GM18907 (cell line): Measurements from ENCODE around the gene COPS3.

Experiments used
- ATAC-seq: cut with Tn5 transposase; IDR thresholded peaks from one replicate; pipeline ENCODE4 v1.9.1; 2021; ENCODE audit warnings: mild to moderate bottlenecking, moderate library complexity; ENCODE audit not compliant: unreplicated experiment

The COPS3 gene

DNA sequence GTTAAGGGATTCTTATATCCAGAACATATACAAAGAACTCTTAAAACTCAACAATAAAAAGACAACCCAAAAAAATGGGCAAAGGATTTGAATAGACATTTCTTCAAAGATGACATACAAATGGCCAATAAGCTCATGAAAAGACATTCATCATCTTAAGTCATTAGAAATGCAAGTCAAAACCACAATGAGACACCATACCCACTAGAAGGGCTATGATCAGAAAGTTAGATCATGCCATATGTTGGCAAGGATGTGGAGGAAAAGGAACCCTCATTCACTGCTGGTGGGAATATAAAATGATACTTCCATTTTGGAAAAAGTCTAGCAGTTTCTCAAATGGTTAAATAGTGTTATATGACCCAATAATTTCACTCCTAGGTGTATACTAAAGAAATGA lies 84.3 kb downstream of the COPS3 start:
- ATAC-seq, result no peak
